Measurements from ENCODE around the gene TWNK.

Gene TWNK

DNA sequence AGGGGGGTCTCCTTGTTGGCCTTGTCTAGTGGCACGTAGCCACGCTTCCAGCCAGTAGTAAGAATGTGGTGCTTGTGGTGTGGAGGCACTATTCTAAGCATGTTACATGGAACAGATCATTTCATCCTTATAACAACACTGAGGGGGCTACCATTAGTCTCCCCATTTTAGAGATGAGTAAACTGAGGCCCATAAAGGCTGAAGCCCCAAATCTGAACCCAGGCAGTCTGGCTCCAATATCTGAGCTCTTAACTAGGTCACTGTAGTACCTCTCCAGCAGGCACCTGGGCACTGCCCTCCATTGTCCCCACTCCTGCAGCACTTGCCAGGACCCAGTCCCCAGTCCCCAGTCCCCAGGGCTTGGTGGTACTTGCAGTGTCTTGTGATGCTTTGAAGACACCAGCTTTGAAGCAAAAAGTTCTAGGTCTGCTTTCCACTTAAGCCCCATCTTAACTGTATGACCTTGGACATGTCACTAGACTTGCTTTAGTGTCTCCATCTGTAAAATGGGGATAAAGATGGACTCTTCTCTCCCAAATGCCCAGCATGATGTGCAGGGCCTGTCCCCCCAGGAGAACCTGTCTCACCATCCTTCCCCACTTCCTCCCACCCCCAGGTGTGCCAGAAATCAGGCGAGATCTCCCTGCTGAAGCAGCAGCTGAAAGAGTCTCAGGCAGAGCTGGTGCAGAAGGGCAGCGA lies 18.7 kb downstream of the TWNK start:
- Histone ChIP-seq H3K27ac (ENCODE audit: low read length) (no peak overlapping the region), H4K20me1 (ENCODE audit: insufficient read depth, low read length) (no peaks in the 10 kb centered on the region), H3K79me2 (ENCODE audit: low read length) (no peaks in the 10 kb centered on the region), H3K9me3 (replicated peaks; ENCODE audit: insufficient read depth, low read length) (no peaks in the 10 kb centered on the region), H3F3A (ENCODE audit: insufficient read depth, low read length) (no peaks in the 10 kb centered on the region), H3K4me3 (ENCODE audit: low read length) (no peak overlapping the region), H3K4me1 (ENCODE audit: low read length) (no peaks in the 10 kb centered on the region), H3K9me2 (replicated peaks; ENCODE audit: insufficient read depth, low read length) (no peaks in the 10 kb centered on the region), H3K4me2 (ENCODE audit: low read depth, low read length) (no peak overlapping the region), H2AFZ (ENCODE audit: low read length) (no peak overlapping the region), H3K36me3 (replicated peaks; ENCODE audit: insufficient read depth, low read length) (no peaks in the 10 kb centered on the region), H3K9ac (ENCODE audit: low read length) (no peak overlapping the region), H3K27me3 (replicated peaks; ENCODE audit: insufficient read depth, low read length) (no peaks in the 10 kb centered on the region)
- TF ChIP-seq EZH2 (optimal IDR thresholded peaks at IDR 0.05; ENCODE audit: low read depth, low read length) = no peak
- TF ChIP-seq EZH2phosphoT487 (IDR thresholded peaks at IDR 0.05; ENCODE audit: low read length) = no peak
- TF ChIP-seq, protein P1, sequence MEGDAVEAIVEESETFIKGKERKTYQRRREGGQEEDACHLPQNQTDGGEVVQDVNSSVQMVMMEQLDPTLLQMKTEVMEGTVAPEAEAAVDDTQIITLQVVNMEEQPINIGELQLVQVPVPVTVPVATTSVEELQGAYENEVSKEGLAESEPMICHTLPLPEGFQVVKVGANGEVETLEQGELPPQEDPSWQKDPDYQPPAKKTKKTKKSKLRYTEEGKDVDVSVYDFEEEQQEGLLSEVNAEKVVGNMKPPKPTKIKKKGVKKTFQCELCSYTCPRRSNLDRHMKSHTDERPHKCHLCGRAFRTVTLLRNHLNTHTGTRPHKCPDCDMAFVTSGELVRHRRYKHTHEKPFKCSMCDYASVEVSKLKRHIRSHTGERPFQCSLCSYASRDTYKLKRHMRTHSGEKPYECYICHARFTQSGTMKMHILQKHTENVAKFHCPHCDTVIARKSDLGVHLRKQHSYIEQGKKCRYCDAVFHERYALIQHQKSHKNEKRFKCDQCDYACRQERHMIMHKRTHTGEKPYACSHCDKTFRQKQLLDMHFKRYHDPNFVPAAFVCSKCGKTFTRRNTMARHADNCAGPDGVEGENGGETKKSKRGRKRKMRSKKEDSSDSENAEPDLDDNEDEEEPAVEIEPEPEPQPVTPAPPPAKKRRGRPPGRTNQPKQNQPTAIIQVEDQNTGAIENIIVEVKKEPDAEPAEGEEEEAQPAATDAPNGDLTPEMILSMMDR (IDR thresholded peaks at IDR 0.05; ENCODE audit: low read length) = no peak
- no peak for DNase-seq

DNA sequence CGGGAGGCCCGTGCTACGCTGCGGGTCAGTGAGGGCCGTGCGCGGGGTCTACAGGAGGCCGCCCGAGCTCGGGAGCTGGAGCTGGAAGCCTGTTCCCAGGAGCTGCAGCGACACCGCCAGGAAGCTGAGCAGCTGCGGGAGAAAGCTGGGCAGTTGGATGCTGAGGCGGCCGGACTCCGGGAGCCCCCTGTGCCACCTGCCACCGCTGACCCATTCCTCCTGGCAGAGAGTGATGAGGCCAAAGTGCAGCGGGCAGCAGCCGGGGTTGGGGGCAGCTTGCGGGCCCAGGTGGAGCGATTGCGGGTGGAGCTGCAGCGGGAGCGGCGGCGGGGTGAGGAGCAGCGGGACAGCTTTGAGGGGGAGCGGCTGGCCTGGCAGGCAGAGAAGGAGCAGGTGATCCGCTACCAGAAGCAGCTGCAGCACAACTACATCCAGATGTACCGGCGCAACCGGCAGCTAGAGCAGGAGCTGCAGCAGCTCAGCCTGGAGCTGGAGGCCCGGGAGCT lies 19.3 kb downstream of the TWNK start:
- Histone ChIP-seq H3K4me1 (ENCODE audit: low read length) (no peaks in the 10 kb centered on the region), H3K36me3 (replicated peaks; ENCODE audit: insufficient read depth, low read length) (no peaks in the 10 kb centered on the region), H2AFZ (ENCODE audit: low read length) (no peak overlapping the region), H3K4me2 (ENCODE audit: low read depth, low read length) (no peak overlapping the region), H3K27me3 (replicated peaks; ENCODE audit: insufficient read depth, low read length) (no peaks in the 10 kb centered on the region), H3F3A (ENCODE audit: insufficient read depth, low read length) (no peaks in the 10 kb centered on the region), H3K27ac (ENCODE audit: low read length) (no peak overlapping the region), H4K20me1 (ENCODE audit: insufficient read depth, low read length) (no peaks in the 10 kb centered on the region), H3K79me2 (ENCODE audit: low read length) (no peaks in the 10 kb centered on the region), H3K9me2 (replicated peaks; ENCODE audit: insufficient read depth, low read length) (no peaks in the 10 kb centered on the region), H3K9ac (ENCODE audit: low read length) (no peak overlapping the region), H3K9me3 (replicated peaks; ENCODE audit: insufficient read depth, low read length) (no peaks in the 10 kb centered on the region), H3K4me3 (ENCODE audit: low read length) (no peak overlapping the region)
- TF ChIP-seq EZH2 (optimal IDR thresholded peaks at IDR 0.05; ENCODE audit: low read depth, low read length) = no peak
- no peak for TF ChIP-seq EZH2phosphoT487 (IDR thresholded peaks at IDR 0.05; ENCODE audit: low read length)
- TF ChIP-seq, protein P1 (IDR thresholded peaks at IDR 0.05; ENCODE audit: low read length) = no peak
- DNase-seq = peak; percentile 1

DNA sequence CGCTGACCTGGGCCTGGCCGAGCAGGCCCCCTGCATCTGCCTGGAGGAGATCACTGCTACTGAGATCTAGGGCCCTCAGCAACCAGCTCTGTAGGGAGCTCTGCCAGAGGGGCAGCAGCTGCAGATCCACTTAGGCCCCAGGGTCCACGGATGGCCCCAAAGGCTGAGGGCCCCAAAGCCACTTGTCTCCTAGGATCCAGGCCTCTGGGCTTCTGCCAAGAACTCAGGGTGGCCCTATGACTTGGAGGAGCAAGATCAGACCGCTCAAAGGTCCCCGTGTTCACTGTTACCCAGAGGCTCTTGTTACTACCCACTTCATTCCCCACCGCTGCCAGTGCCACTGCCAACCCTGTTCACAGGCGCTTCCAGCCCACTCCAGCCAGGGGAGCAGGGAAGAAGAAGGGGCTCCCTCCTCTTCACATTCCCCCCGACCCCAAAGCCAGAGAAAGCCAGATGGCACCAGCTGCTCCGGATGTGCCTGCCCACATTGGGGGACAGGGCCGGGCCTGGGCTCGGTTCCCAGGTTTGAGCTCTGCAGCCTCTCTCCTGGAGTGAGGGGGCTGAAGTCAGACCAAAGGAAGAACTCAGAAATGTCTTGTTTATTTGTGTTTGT lies 19.9 kb downstream of the TWNK start:
- H3K27me3 ChIP-seq (replicated peaks; ENCODE audit: insufficient read depth, low read length) = no peaks in the 10 kb centered on the region
- no peak overlapping the region for H3K4me3 ChIP-seq (ENCODE audit: low read length)
- no peak overlapping the region for H3K27ac ChIP-seq (ENCODE audit: low read length)
- H3K4me1 ChIP-seq (ENCODE audit: low read length) = no peaks in the 10 kb centered on the region
- no peaks in the 10 kb centered on the region for H3K9me3 ChIP-seq (replicated peaks; ENCODE audit: insufficient read depth, low read length)
- H2AFZ ChIP-seq (ENCODE audit: low read length) = no peak overlapping the region
- H3K9me2 ChIP-seq (replicated peaks; ENCODE audit: insufficient read depth, low read length) = no peaks in the 10 kb centered on the region
- no peak overlapping the region for H3K4me2 ChIP-seq (ENCODE audit: low read depth, low read length)
- no peak for TF ChIP-seq EZH2 (optimal IDR thresholded peaks at IDR 0.05; ENCODE audit: low read depth, low read length)
- TF ChIP-seq EZH2phosphoT487 (IDR thresholded peaks at IDR 0.05; ENCODE audit: low read length) = no peak
- TF ChIP-seq, protein P1 (IDR thresholded peaks at IDR 0.05; ENCODE audit: low read length) = no peak
- no peak overlapping the region for H3K9ac ChIP-seq (ENCODE audit: low read length)
- no peaks in the 10 kb centered on the region for H3K36me3 ChIP-seq (replicated peaks; ENCODE audit: insufficient read depth, low read length)
- H3F3A ChIP-seq (ENCODE audit: insufficient read depth, low read length) = no peaks in the 10 kb centered on the region
- DNase-seq = no peak
- no peaks in the 10 kb centered on the region for H3K79me2 ChIP-seq (ENCODE audit: low read length)
- H4K20me1 ChIP-seq (ENCODE audit: insufficient read depth, low read length) = no peaks in the 10 kb centered on the region

Data from MM.1S (cell line).